K562 (cell line): ENCODE results near the gene FAM110D. TPM values are rescaled to one million over a fixed set of nuclear protein-coding genes. Genes with fewer than 3 reads are reported as not detected.

Experiments used
- ATAC-seq: fragments of 200-7000 bp; cut with Tn5 transposase; 3 replicates; pipeline ENCODE4 v1.9.1; 2020; ENCODE audit warnings: moderate library complexity
- BruUV-seq: library from RNA; stranded (reverse); fragments of 400-500 nt; replicated peaks from 2 replicates; lab custom pipeline; 2021; lab: Mats Ljungman, UMichigan
- CTCF ChIA-PET: fragments of 300-600 bp; formaldehyde crosslinking; extraction: SDS; loops from one replicate; lab custom pipeline; 2021; ENCODE audit warnings: low intra/inter-chr PET ratio; lab: Yijun Ruan, JAX
- POLR2A ChIA-PET: fragments of 300-600, 350-650 bp; sonication (Branson Sonifier 250); formaldehyde crosslinking; extraction: SDS; loops from one replicate; lab custom pipeline; 2021; ENCODE audit warnings: antibody characterized with exemption, inconsistent platforms; lab: Yijun Ruan, JAX
- DNase-seq, 4 experiments: peaks; one replicate each; pipeline versions ENCODE4 v3.0.0 to v3.0.0-alpha.2; 2011 to 2018; ENCODE audit warnings: low spot score in 3 of 4, mixed read lengths in 3 of 4; ENCODE audit errors: extremely low read depth in 1 of 4
- FAIRE-seq: peaks from 2 replicates; lab custom pipeline; 2011; peaks lifted over from hg19 to GRCh38; lab: Jason Lieb, UNC
- H2AFZ ChIP-seq: 2 replicates; pipeline ENCODE4 v1.6.0; 2011; ENCODE audit warnings: low read depth, low read length, control low read depth, inconsistent platforms
- H3K27ac ChIP-seq: fragments of 200-600 bp; 3 replicates; pipeline ENCODE4 v1.8.0; 2011; ENCODE audit warnings: low read depth, mild to moderate bottlenecking, control low read depth, inconsistent platforms, low read length, moderate library complexity, mixed read lengths; ENCODE audit errors: extremely low read depth
- H3K27me3 ChIP-seq, 2 experiments: fragments of 300-600 bp in 1 of 2; 2 replicates in 1 of 2; 3 replicates in 1 of 2; pipeline versions ENCODE4 v1.6.0 to v1.8.0; 2011; ENCODE audit warnings: inconsistent platforms in 2 of 2, low read length in 2 of 2, mild to moderate bottlenecking in 1 of 2, mixed read lengths in 1 of 2, moderate library complexity in 1 of 2; ENCODE audit not compliant: control insufficient read depth in 2 of 2, insufficient read depth in 2 of 2
- H3K36me3 ChIP-seq: fragments of 300-600 bp; 3 replicates; pipeline ENCODE4 v1.8.0; 2011; ENCODE audit warnings: mild to moderate bottlenecking, low read length, inconsistent platforms; ENCODE audit not compliant: control insufficient read depth, insufficient read depth
- H3K4me1 ChIP-seq, 2 experiments: fragments of 200-600 bp in 1 of 2; replicated peaks in 1 of 2; 2 replicates in 1 of 2; 3 replicates in 1 of 2; pipeline versions ENCODE4 v1.5.1 to v1.8.0; 2011; ENCODE audit warnings: inconsistent platforms in 2 of 2, low read length in 2 of 2, mild to moderate bottlenecking in 1 of 2, mixed read lengths in 1 of 2, moderate library complexity in 1 of 2; ENCODE audit not compliant: control insufficient read depth in 2 of 2, insufficient read depth in 2 of 2
- H3K4me2 ChIP-seq: 2 replicates; pipeline ENCODE4 v1.6.1; 2011; ENCODE audit warnings: low read length, control low read depth, inconsistent platforms, mixed read lengths; ENCODE audit not compliant: insufficient read depth
- H3K4me3 ChIP-seq: fragments of 200-600 bp; sonication (generic), shearing (Covaris generic); 2 replicates; pipeline ENCODE4 v1.5.1; 2016; ENCODE audit warnings: control low read depth, inconsistent platforms
- H3K79me2 ChIP-seq: fragments of 200-600 bp; 3 replicates; pipeline ENCODE4 v1.8.0; 2011; ENCODE audit warnings: low read length, inconsistent platforms; ENCODE audit not compliant: control insufficient read depth, insufficient read depth
- H3K9ac ChIP-seq, 2 experiments: 2 replicates each; pipeline versions ENCODE4 v1.6.0 to v1.6.1; 2011; ENCODE audit warnings: low read depth in 2 of 2, low read length in 2 of 2, control low read depth in 1 of 2, inconsistent platforms in 1 of 2, mild to moderate bottlenecking in 1 of 2, mixed read lengths in 1 of 2; ENCODE audit not compliant: insufficient read depth in 1 of 2
- H3K9me1 ChIP-seq: one replicate; pipeline ENCODE4 v1.6.0; 2011; ENCODE audit warnings: inconsistent platforms, mild to moderate bottlenecking, low read length, moderate library complexity; ENCODE audit not compliant: control insufficient read depth, insufficient read depth
- H3K9me3 ChIP-seq: replicated peaks from 2 replicates; pipeline ENCODE4 v1.5.1; 2011; ENCODE audit warnings: low read depth, low read length, inconsistent platforms; ENCODE audit not compliant: control insufficient read depth, insufficient read depth
- H4K20me1 ChIP-seq: replicated peaks from 2 replicates; pipeline ENCODE4 v1.6.1; 2011; ENCODE audit warnings: low read length, inconsistent platforms, mixed read lengths; ENCODE audit not compliant: control insufficient read depth, insufficient read depth
- CC2D1A ChIP-seq: fragments of 450-650 bp; IDR thresholded peaks from 2 replicates; pipeline ENCODE4 v1.6.1; 2017; ENCODE audit warnings: mild to moderate bottlenecking
- TSC22D4 ChIP-seq: fragments of 450-650 bp; IDR thresholded peaks from 2 replicates; pipeline ENCODE4 v1.6.1; 2016; ENCODE audit warnings: missing genetic modification characterization, missing biosample characterization, control low read depth
- ZKSCAN3 ChIP-seq: fragments of 250-450 bp; sonication (Bioruptor Pico); IDR thresholded peaks from 2 replicates; pipeline ENCODE4 v1.4.0; 2020
- ZNF785 ChIP-seq: fragments of 250-450 bp; sonication (Bioruptor Pico); IDR thresholded peaks from 2 replicates; pipeline ENCODE4 v1.4.0; 2020; ENCODE audit warnings: mild to moderate bottlenecking
- WGBS: fragments of 100-300 bp; shearing (Covaris generic); methylation state at CpG from one replicate; pipeline ENCODE4 v1.1.6; 2016; ENCODE audit warnings: low coverage, mixed read lengths; ENCODE audit not compliant: insufficient coverage; ENCODE audit errors: missing lambda C conversion rate; 5-methylcytosine and 5-hydroxymethylcytosine counted together
- in situ Hi-C: fragments of 300-500 bp; cut with MboI; formaldehyde crosslinking; loops from 4 replicates; pipeline ENCODE4 v1.15.0; 2018; ENCODE audit warnings: inconsistent platforms, mixed read lengths
- intact Hi-C: fragments of 100-400 bp; cut with micrococcal nuclease; formaldehyde crosslinking; loops from 2 replicates; pipeline ENCODE4 v1.14.2; 2022
- polyA plus RNA-seq, 8 experiments: library from polyadenylated mRNA; depleted of rRNA in 4 of 8; stranded (reverse) in 5 of 8; unstranded in 3 of 8; fragments of >200 nt; fragmentation: Nextera tagmentation in 2 of 8; fragmentation: Illumina TruSeq in 1 of 8; extraction: Ambion mirVana in 2 of 8; extraction: Trizol in 1 of 8; gene quantifications; 2 replicates each; pipeline versions ENCODE4 v1.2.1 to v1.2.3, GENCODE V29; 2011 to 2014; ENCODE audit warnings: inconsistent platforms in 1 of 8, missing spikeins in 1 of 8
- total RNA-seq, 7 experiments: library from RNA; depleted of rRNA in 6 of 7; stranded (reverse); fragments of >200 nt in 6 of 7; fragmentation: Illumina TruSeq in 2 of 7; extraction: Trizol in 2 of 7; gene quantifications; 2 replicates each; pipeline versions ENCODE4 v1.2.1 to v1.2.3, GENCODE V29; 2011 to 2021; ENCODE audit warnings: low replicate concordance in 1 of 7
- TF ChIP-seq, protein P1 (sequence below): IDR thresholded peaks from 2 replicates; pipeline ENCODE4 v1.6.1; 2014; ENCODE audit warnings: antibody characterized with exemption

FAM110D gene
- total and polyA plus RNA-seq, 9 of the 15 experiments (the other 6 are each of a cell fraction or from before 2014, with no cell fraction given), result 0.04 to 1.1 (median 0.33) TPM

DNA sequence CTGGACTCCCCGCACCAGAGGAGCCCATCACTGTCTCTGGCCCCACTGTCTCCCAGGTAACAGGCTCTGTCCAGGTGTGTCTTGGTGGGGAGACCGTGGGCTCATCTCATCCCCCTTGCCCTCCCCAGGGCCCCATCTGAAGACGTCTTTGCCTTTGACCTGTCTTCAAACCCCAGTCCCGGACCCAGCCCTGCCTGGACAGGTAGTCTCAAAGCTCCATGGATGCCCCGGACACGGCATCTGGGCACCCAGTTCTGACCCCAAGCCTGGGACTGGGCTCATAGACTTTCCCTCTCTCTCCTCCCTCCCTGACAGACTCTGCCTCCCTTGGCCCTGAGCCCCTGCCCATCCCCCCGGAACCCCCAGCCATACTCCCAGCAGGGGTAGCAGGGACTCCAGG lies 25.2 kb downstream of the FAM110D start:
- TF ChIP-seq CC2D1A (no peak), ZKSCAN3 (CRISPR knock-in tag) (no peak)
- peaks cover 3 to 23% of the 10 kb centered on the region in 2 experiments; a peak in 4 of 5 replicates for H3K4me1 ChIP-seq
- H3K4me3 ChIP-seq, result no peak overlapping the region
- 50% methylated on average over 7 of the region's 7 CpGs for WGBS
- H4K20me1 ChIP-seq, result no peaks in the 10 kb centered on the region
- POLR2A ChIA-PET, result interaction anchor here (0.6 to 1.1 kb wide), 5 partner anchors 12 to 287 kb away, joined by 3 to 5 read pairs (median 3); partner anchors contain the start of gene ZNF593OS
- CTCF ChIA-PET, result interaction anchor here (0.6 kb wide), 1 partner anchor 1018 kb away, joined by 4 read pairs; no protein-coding TSS in a partner anchor
- no peak overlapping the region for H3K27ac ChIP-seq
- no peaks in the 10 kb centered on the region for H3K9me1 ChIP-seq
- BruUV-seq, result no TSS peak
- H3K79me2 ChIP-seq, result no peaks in the 10 kb centered on the region
- H3K4me2 ChIP-seq, result no peak overlapping the region
- peak overlapping the region in 1 of 2 experiments; percentile 27; a peak in 1 of 4 replicates for H3K9ac ChIP-seq
- no peaks in the 10 kb centered on the region for H3K36me3 ChIP-seq
- no peak for DNase-seq
- no peaks in the 10 kb centered on the region for H3K27me3 ChIP-seq
- intact Hi-C loops (no loop called here), in situ Hi-C loops (no loop called here)
- no peak overlapping the region for H2AFZ ChIP-seq
- H3K9me3 ChIP-seq, result no peaks in the 10 kb centered on the region
- ATAC-seq, result no peak
- FAIRE-seq, result no peak

DNA sequence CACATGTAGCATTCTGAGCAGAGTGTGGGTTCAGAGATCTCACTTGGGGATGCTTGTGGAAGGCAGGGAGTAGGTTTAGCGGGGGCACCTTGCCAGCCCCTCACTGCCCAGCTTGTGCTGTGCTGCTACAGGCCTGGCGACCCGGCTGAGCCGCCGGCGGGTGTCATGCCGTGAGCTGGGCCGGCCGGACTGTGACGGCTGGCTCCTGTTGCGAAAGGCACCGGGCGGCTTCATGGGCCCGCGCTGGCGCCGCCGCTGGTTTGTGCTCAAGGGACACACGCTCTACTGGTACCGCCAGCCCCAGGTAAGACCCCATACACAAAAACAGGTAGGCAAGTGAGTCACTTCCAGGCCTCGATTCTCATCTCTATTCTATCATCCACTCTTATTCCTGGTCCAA lies 26.0 kb downstream of the FAM110D start:
- H3K27me3 ChIP-seq, result no peaks in the 10 kb centered on the region
- H3K4me3 ChIP-seq, result no peak overlapping the region
- no peaks in the 10 kb centered on the region for H3K9me1 ChIP-seq
- 0 out of 2 replicates have a peak, but pooled peaks cover 2% of the 10 kb centered on the region for H4K20me1 ChIP-seq
- DNase-seq (no peak), FAIRE-seq (no peak), ATAC-seq (no peak)
- H3K4me1 ChIP-seq, result peaks cover 0 to 30% of the 10 kb centered on the region in 2 experiments; a peak in 2 of 5 replicates
- H3K4me2 ChIP-seq, result no peak overlapping the region
- H3K9ac ChIP-seq, result no peak overlapping the region
- 83% methylated on average over 21 of the region's 21 CpGs for WGBS
- intact Hi-C loops, result no loop called here
- TF ChIP-seq, protein P1, sequence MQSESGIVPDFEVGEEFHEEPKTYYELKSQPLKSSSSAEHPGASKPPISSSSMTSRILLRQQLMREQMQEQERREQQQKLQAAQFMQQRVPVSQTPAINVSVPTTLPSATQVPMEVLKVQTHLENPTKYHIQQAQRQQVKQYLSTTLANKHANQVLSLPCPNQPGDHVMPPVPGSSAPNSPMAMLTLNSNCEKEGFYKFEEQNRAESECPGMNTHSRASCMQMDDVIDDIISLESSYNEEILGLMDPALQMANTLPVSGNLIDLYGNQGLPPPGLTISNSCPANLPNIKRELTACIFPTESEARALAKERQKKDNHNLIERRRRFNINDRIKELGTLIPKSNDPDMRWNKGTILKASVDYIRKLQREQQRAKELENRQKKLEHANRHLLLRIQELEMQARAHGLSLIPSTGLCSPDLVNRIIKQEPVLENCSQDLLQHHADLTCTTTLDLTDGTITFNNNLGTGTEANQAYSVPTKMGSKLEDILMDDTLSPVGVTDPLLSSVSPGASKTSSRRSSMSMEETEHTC, result no peak
- TF ChIP-seq ZNF785 (CRISPR knock-in tag) (no peak), TSC22D4 (tag) (no peak)
- POLR2A ChIA-PET, result interaction anchor here (0.7 to 1.1 kb wide), 2 partner anchors 13 to 181 kb away, joined by 3 to 5 read pairs; partner anchors contain the start of gene ZNF593OS
- H2AFZ ChIP-seq, result no peak overlapping the region
- H3K36me3 ChIP-seq, result no peaks in the 10 kb centered on the region
- no peaks in the 10 kb centered on the region for H3K9me3 ChIP-seq
- no TSS peak for BruUV-seq
- in situ Hi-C loops, result no loop called here
- no peaks in the 10 kb centered on the region for H3K79me2 ChIP-seq
- CTCF ChIA-PET, result no interaction called here
- H3K27ac ChIP-seq, result no peak overlapping the region
